ENCODE results near the gene MRPL50.

The MRPL50 gene

GRCh38 chr9:101398930-101399642 is 668 bp upstream of the MRPL50 start:
- Histone ChIP-seq H3K4me1 (ENCODE audit: low read length) (peaks cover 23% of the 10 kb centered on the region), H3K36me3 (replicated peaks; ENCODE audit: insufficient read depth, low read length) (peaks cover 49% of the 10 kb centered on the region), H2AFZ (ENCODE audit: low read length) (peak overlapping the region; percentile 68), H3K9me2 (replicated peaks; ENCODE audit: insufficient read depth, low read length) (no peaks in the 10 kb centered on the region), H3K79me2 (ENCODE audit: low read length) (peaks cover 95% of the 10 kb centered on the region), H3K27ac (ENCODE audit: low read length) (peak overlapping the region; percentile 40), H4K20me1 (ENCODE audit: insufficient read depth, low read length) (no peaks in the 10 kb centered on the region), H3K9ac (ENCODE audit: low read length) (peak overlapping the region; percentile 84), H3K9me3 (replicated peaks; ENCODE audit: insufficient read depth, low read length) (no peaks in the 10 kb centered on the region), H3K4me3 (ENCODE audit: low read length) (peak overlapping the region; percentile 77), H3K4me2 (ENCODE audit: low read depth, low read length) (peak overlapping the region; percentile 84), H3F3A (ENCODE audit: insufficient read depth, low read length) (no peaks in the 10 kb centered on the region), H3K27me3 (replicated peaks; ENCODE audit: insufficient read depth, low read length) (no peaks in the 10 kb centered on the region)
- DNase-seq: peak; percentile 10
- TF ChIP-seq CTCF (IDR thresholded peaks at IDR 0.05; ENCODE audit: low read length) (no peak), EZH2 (optimal IDR thresholded peaks at IDR 0.05; ENCODE audit: low read depth, low read length) (no peak), EZH2phosphoT487 (IDR thresholded peaks at IDR 0.05; ENCODE audit: low read length) (no peak)

- H3K36me3 ChIP-seq (replicated peaks; ENCODE audit: insufficient read depth, low read length): peaks cover 35% of the 10 kb centered on the region
- H3F3A ChIP-seq (ENCODE audit: insufficient read depth, low read length): no peaks in the 10 kb centered on the region
- H3K9ac ChIP-seq (ENCODE audit: low read length): peak overlapping the region; percentile 88
- H3K4me3 ChIP-seq (ENCODE audit: low read length): peak overlapping the region; percentile 69
- DNase-seq: no peak
- peaks cover 97% of the 10 kb centered on the region for H3K79me2 ChIP-seq (ENCODE audit: low read length)
- peak overlapping the region; percentile 80 for H3K4me2 ChIP-seq (ENCODE audit: low read depth, low read length)
- no peaks in the 10 kb centered on the region for H4K20me1 ChIP-seq (ENCODE audit: insufficient read depth, low read length)
- TF ChIP-seq EZH2phosphoT487 (IDR thresholded peaks at IDR 0.05; ENCODE audit: low read length): no peak
- TF ChIP-seq EZH2 (optimal IDR thresholded peaks at IDR 0.05; ENCODE audit: low read depth, low read length): no peak
- TF ChIP-seq CTCF (IDR thresholded peaks at IDR 0.05; ENCODE audit: low read length): no peak
- peak overlapping the region; percentile 60; the same call in 1 of the 2 replicates for H3K27ac ChIP-seq (ENCODE audit: low read length)
- H2AFZ ChIP-seq (ENCODE audit: low read length): peak overlapping the region; percentile 92
- H3K4me1 ChIP-seq (ENCODE audit: low read length): peaks cover 23% of the 10 kb centered on the region
- no peaks in the 10 kb centered on the region for H3K9me3 ChIP-seq (replicated peaks; ENCODE audit: insufficient read depth, low read length)
- H3K9me2 ChIP-seq (replicated peaks; ENCODE audit: insufficient read depth, low read length): no peaks in the 10 kb centered on the region
- no peaks in the 10 kb centered on the region for H3K27me3 ChIP-seq (replicated peaks; ENCODE audit: insufficient read depth, low read length)
Observed at GRCh38 chr9:101397746-101398067, 711 bp downstream of the MRPL50 start.

GRCh38 chr9:101394687-101395086 is 3.7 kb downstream of the MRPL50 start:
- TF ChIP-seq EZH2 (optimal IDR thresholded peaks at IDR 0.05; ENCODE audit: low read depth, low read length): no peak
- TF ChIP-seq EZH2phosphoT487 (IDR thresholded peaks at IDR 0.05; ENCODE audit: low read length): no peak
- H3K9me3 ChIP-seq (replicated peaks; ENCODE audit: insufficient read depth, low read length): no peaks in the 10 kb centered on the region
- H4K20me1 ChIP-seq (ENCODE audit: insufficient read depth, low read length): no peaks in the 10 kb centered on the region
- peaks cover 6% of the 10 kb centered on the region for H3K4me1 ChIP-seq (ENCODE audit: low read length)
- no peak overlapping the region for H3K27ac ChIP-seq (ENCODE audit: low read length)
- peaks cover 11% of the 10 kb centered on the region; the same call in 1 of the 2 replicates for H3K36me3 ChIP-seq (replicated peaks; ENCODE audit: insufficient read depth, low read length)
- no peak for DNase-seq
- no peaks in the 10 kb centered on the region for H3K9me2 ChIP-seq (replicated peaks; ENCODE audit: insufficient read depth, low read length)
- no peak overlapping the region for H3K9ac ChIP-seq (ENCODE audit: low read length)
- no peaks in the 10 kb centered on the region for H3K27me3 ChIP-seq (replicated peaks; ENCODE audit: insufficient read depth, low read length)
- H2AFZ ChIP-seq (ENCODE audit: low read length): no peak overlapping the region
- no peak overlapping the region for H3K4me3 ChIP-seq (ENCODE audit: low read length)
- H3K79me2 ChIP-seq (ENCODE audit: low read length): peaks cover 90% of the 10 kb centered on the region
- no peaks in the 10 kb centered on the region for H3F3A ChIP-seq (ENCODE audit: insufficient read depth, low read length)
- H3K4me2 ChIP-seq (ENCODE audit: low read depth, low read length): no peak overlapping the region

GRCh38 chr9:101393135-101393534 is 5.3 kb downstream of the MRPL50 start:
- TF ChIP-seq CTCF (IDR thresholded peaks at IDR 0.05; ENCODE audit: low read length) (no peak), EZH2 (optimal IDR thresholded peaks at IDR 0.05; ENCODE audit: low read depth, low read length) (no peak), EZH2phosphoT487 (IDR thresholded peaks at IDR 0.05; ENCODE audit: low read length) (no peak)
- no peaks in the 10 kb centered on the region for H3K27me3 ChIP-seq (replicated peaks; ENCODE audit: insufficient read depth, low read length)
- no peak overlapping the region for H3K4me2 ChIP-seq (ENCODE audit: low read depth, low read length)
- H3K79me2 ChIP-seq (ENCODE audit: low read length): peaks cover 81% of the 10 kb centered on the region
- peaks cover 11% of the 10 kb centered on the region; the same call in 1 of the 2 replicates for H3K4me1 ChIP-seq (ENCODE audit: low read length)
- H3K27ac ChIP-seq (ENCODE audit: low read length): no peak overlapping the region
- DNase-seq: no peak
- H4K20me1 ChIP-seq (ENCODE audit: insufficient read depth, low read length): no peaks in the 10 kb centered on the region
- no peak overlapping the region for H3K9ac ChIP-seq (ENCODE audit: low read length)
- no peak overlapping the region for H2AFZ ChIP-seq (ENCODE audit: low read length)
- H3K9me2 ChIP-seq (replicated peaks; ENCODE audit: insufficient read depth, low read length): no peaks in the 10 kb centered on the region
- H3K36me3 ChIP-seq (replicated peaks; ENCODE audit: insufficient read depth, low read length): peaks cover 18% of the 10 kb centered on the region; the same call in 1 of the 2 replicates
- H3K9me3 ChIP-seq (replicated peaks; ENCODE audit: insufficient read depth, low read length): no peaks in the 10 kb centered on the region
- H3K4me3 ChIP-seq (ENCODE audit: low read length): no peak overlapping the region
- no peaks in the 10 kb centered on the region for H3F3A ChIP-seq (ENCODE audit: insufficient read depth, low read length)
